Activated CD4-positive, alpha-beta T cell treated with anti-CD3 and anti-CD28 coated beads, Interleukin-10, Interleukin-2, amounts not matched to agents 100 ng/mL and 50 ng/mL, durations not matched to agents 16 hours and 8 hours (primary cell): ENCODE measurements around the gene MINDY2.

Experiments
- DNase-seq: peaks from one replicate; pipeline ENCODE4 v3.0.0-alpha.2; 2020

MINDY2 gene

GRCh38 chr15:58770857-58771620 lies at the start of gene MINDY2:
Gene MINDY2, plus strand, starts transcription at chr15:58771302. Its CDS starts 94 bp downstream, at chr15:58771396.
- DNase-seq, result peak; percentile 98

GRCh38 chr15:58724466-58724865 lies 46.6 kb upstream of the MINDY2 start:
- DNase-seq, result no peak

GRCh38 chr15:58726867-58727266 lies 44.2 kb upstream of the MINDY2 start:
- DNase-seq, result no peak

- no peak for DNase-seq
These were observed 39.2 kb upstream of the MINDY2 start for GRCh38 chr15:58731756-58732535.

GRCh38 chr15:58732625-58733363 lies 38.3 kb upstream of the MINDY2 start:
- no peak for DNase-seq

GRCh38 chr15:58734859-58735258 lies 36.2 kb upstream of the MINDY2 start:
- no peak for DNase-seq

- no peak for DNase-seq
These were observed 35.0 kb upstream of the MINDY2 start for GRCh38 chr15:58736018-58736643.

GRCh38 chr15:58737298-58737697 lies 33.8 kb upstream of the MINDY2 start:
- DNase-seq, result no peak

- DNase-seq, result peak; percentile 7
These were observed 32.9 kb upstream of the MINDY2 start for GRCh38 chr15:58738046-58738707.

GRCh38 chr15:58740436-58740835 lies 30.7 kb upstream of the MINDY2 start:
- no peak for DNase-seq

GRCh38 chr15:58741032-58741431 lies 30.1 kb upstream of the MINDY2 start:
- no peak for DNase-seq

GRCh38 chr15:58742022-58742813 lies 28.9 kb upstream of the MINDY2 start:
- no peak for DNase-seq

GRCh38 chr15:58742819-58743502 lies 28.1 kb upstream of the MINDY2 start:
- no peak for DNase-seq

GRCh38 chr15:58746174-58746573 lies 24.9 kb upstream of the MINDY2 start:
- DNase-seq, result no peak

- peak; percentile 74 for DNase-seq
These were observed 22.9 kb upstream of the MINDY2 start for GRCh38 chr15:58748040-58748851.

GRCh38 chr15:58748852-58749531 lies 22.1 kb upstream of the MINDY2 start:
- peak; percentile 53 for DNase-seq

GRCh38 chr15:58749532-58750337 lies 21.4 kb upstream of the MINDY2 start, which contains the start of gene ADAM10:
Gene ADAM10, minus strand, starts transcription at chr15:58749707. Its CDS starts 173 bp downstream, at chr15:58749534.
- peak; percentile 100 for DNase-seq

GRCh38 chr15:58752716-58753115 lies 18.4 kb upstream of the MINDY2 start:
- DNase-seq, result no peak
